ENCODE measurements around the gene WWP2. TPM values are rescaled to one million over a fixed set of nuclear protein-coding genes. Genes with fewer than 3 reads are reported as not detected.
"Not testable (repeated sequence)": the region's sequence is repeated elsewhere in the genome, so short reads cannot be mapped to it uniquely, and the experiment has no call there.

The WWP2 gene
- polyA plus RNA-seq, 6 donors from 2014 or later, result 26.3 to 59.7 (median 39.3) TPM

DNA sequence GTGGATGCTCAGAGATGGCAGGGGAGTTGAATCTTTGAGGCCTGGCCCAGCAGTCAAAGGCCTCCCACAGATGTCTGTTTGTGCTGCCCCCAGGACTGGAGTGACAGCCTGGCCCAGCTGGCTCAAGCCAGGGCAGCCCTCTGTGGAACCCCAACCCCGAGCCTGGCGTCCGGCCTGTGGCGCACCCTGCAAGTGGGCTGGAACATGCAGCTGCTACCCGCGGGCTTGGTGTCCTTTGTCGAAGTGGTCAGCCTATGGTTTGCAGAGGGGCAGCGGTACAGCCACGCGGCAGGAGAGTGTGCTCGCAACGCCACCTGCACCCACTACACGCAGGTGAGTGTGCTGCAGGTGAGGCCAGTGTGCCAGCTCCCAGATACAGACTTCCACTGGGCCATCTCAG is 192.1 kb downstream of the WWP2 start:
- not testable (repeated sequence) for H3K4me1 Mint-ChIP-seq; H3K9me3 Mint-ChIP-seq; H3K4me3 Mint-ChIP-seq; DNase-seq; H3K36me3 Mint-ChIP-seq; ATAC-seq (ENCODE audit: low read depth in 2 of 2); H3K27ac Mint-ChIP-seq; H3K27me3 Mint-ChIP-seq

DNA sequence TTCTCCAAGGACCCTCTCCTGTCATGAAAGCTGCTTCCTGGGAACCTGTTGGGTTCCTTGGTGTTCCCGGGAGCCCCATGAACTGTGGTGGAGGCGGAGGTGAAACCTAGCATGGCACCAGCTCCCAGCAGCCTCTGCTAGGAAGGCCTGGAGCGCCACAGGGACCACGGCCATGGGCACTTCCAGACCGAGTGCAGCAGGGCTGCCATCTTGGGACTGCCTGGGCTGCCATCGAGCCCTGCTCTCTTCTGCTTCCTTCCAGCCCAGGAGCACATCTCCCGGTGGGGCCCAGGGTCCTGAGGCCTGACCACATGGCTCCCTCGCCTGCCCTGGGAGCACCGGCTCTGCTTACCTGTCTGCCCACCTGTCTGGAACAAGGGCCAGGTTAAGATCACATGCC is 201.2 kb downstream of the WWP2 start:
- DNase-seq; H3K27ac Mint-ChIP-seq; H3K36me3 Mint-ChIP-seq; H3K9me3 Mint-ChIP-seq; H3K27me3 Mint-ChIP-seq; ATAC-seq (ENCODE audit: low read depth in 2 of 2); H3K4me1 Mint-ChIP-seq; H3K4me3 Mint-ChIP-seq: not testable (repeated sequence)

DNA sequence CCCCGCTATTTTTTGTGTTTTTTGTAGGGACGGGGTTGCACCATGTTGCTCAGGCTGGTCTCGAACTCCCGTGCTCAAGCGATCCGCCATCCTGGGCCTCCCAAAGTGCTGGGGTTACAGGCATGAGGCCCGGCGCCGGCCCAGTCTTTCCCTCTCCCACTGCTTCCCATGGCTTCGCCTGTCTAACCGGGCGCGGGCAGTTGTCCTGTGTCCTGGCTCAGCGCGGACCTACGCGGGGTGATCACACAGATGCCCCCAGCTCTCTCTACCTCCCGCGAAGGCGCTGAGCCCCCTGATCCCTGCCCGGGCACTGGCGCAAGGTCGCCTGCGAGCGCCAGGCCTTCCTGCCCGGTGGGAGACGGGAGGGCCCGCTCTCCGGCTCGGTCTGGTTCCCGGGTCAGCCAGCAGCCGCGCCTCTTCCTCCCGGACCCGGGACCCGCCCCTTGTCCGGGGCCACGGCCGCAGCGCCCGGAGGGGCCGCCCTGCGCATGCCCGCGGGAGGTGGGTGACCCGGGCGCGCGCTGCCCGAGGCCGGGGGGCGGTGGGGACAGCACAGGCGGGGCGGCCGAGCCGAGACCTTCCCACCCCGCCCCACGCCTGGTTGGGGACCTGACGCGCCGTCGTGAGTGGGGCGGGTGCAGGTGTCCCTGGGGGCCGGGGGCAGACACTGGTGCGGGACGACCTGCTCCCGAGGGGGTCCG is 203.0 kb downstream of the WWP2 start:
- ATAC-seq (ENCODE audit: low read depth in 2 of 2), result peak; percentile 77 to 83
- not testable (repeated sequence) for H3K36me3 Mint-ChIP-seq, DNase-seq, H3K9me3 Mint-ChIP-seq, H3K27me3 Mint-ChIP-seq, H3K27ac Mint-ChIP-seq, H3K4me1 Mint-ChIP-seq
- peak overlapping the region in 2 of 8 donors; percentile 28 to 75 for H3K4me3 Mint-ChIP-seq

DNA sequence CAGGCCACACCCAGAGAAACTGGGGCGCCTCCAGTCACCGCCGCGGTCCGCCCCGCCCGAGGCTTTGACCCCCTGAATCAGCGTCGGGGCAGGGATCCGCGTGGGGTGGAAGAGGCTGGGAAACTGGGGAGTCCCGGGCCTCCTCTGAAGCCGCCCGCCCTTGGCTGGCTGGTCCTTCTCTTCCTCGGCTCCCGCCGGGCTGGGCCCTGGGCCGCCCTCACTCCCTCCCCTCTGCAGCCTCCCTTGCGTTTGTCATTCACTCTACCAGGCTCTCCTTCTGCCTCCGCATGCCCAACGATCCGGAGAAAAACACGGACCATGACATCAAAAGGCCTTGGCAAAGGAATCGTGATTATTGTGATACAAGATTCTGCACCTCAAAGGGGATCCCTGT is 203.5 kb downstream of the WWP2 start:
- H3K36me3 Mint-ChIP-seq, result not testable (repeated sequence)
- peak overlapping the region in 1 of 8 donors; percentile 43 for H3K4me3 Mint-ChIP-seq

DNA sequence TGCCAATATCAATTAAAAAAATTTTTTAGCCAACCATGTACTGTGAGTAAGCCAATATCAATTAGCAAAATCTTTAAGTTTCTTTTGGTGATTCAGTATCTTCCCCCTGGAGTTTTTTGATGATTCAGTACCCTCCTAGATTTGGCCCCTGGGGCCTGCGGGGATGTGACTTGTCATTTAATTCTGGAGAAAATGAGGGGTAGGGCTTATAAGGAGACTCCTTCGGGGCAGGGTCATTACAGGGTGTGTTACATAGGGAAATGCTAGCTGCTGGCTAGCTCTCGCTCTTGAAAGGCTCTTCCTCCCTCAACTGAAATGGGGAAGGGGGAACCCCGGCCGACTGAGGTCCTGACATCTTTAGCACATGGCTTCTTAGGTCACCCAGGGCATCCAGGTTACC is 205.6 kb downstream of the WWP2 start:
- not testable (repeated sequence) for H3K4me3 Mint-ChIP-seq; DNase-seq; H3K9me3 Mint-ChIP-seq; H3K27me3 Mint-ChIP-seq; H3K27ac Mint-ChIP-seq; H3K36me3 Mint-ChIP-seq; H3K4me1 Mint-ChIP-seq; ATAC-seq (ENCODE audit: low read depth in 2 of 2)

More for the DNA sequence above, 203.5 kb downstream of the WWP2 start:
- DNase-seq; H3K4me1 Mint-ChIP-seq; H3K27me3 Mint-ChIP-seq; H3K9me3 Mint-ChIP-seq; ATAC-seq (ENCODE audit: low read depth in 2 of 2); H3K27ac Mint-ChIP-seq: not testable (repeated sequence)

DNA sequence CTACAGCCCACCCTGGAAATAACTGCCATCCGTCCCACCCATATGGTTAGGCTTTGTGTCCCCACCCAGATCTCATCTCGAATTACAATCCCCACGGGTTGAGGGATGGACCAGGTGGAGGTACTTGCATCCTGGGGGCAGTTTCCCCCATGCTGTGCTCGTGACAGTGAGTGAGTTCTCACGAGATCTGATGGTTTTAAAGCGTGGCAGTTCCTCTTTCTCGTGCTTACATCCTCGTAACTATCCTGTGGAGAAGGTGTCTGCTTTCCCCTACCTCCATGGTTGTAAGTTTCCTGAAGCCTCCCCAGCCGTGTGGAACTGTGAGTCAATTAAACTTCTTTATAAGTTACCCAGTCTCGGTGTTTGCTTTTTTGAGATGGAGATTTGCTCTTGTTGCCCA is 206.0 kb downstream of the WWP2 start:
- not testable (repeated sequence) for H3K36me3 Mint-ChIP-seq, H3K27ac Mint-ChIP-seq, DNase-seq, H3K9me3 Mint-ChIP-seq, H3K4me1 Mint-ChIP-seq, H3K27me3 Mint-ChIP-seq, H3K4me3 Mint-ChIP-seq
- ATAC-seq (ENCODE audit: low read depth in 2 of 2), result peak in 1 of 2 donors; percentile 33

DNA sequence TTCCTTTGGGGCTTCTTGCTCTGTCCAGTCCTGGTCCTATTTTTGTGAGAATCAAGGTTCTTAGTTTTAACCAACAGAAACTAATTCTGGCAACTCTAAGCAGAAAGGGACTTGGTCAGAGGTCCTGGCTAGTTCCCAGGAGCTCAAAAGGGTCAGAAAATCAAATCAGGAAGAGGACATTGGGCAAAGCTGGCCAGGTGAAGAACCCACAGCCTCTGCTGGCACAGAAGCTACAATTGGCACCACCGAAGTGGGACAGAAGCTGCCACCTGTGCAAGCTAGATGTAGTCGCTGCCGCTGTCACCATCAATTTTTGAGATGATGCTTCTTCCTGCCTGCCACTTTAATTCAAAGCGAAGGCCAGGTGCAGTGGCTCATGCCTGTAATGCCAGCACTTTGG is 207.5 kb downstream of the WWP2 start:
- not testable (repeated sequence) for DNase-seq; ATAC-seq (ENCODE audit: low read depth in 2 of 2); H3K27ac Mint-ChIP-seq; H3K4me3 Mint-ChIP-seq; H3K4me1 Mint-ChIP-seq; H3K9me3 Mint-ChIP-seq; H3K36me3 Mint-ChIP-seq; H3K27me3 Mint-ChIP-seq

DNA sequence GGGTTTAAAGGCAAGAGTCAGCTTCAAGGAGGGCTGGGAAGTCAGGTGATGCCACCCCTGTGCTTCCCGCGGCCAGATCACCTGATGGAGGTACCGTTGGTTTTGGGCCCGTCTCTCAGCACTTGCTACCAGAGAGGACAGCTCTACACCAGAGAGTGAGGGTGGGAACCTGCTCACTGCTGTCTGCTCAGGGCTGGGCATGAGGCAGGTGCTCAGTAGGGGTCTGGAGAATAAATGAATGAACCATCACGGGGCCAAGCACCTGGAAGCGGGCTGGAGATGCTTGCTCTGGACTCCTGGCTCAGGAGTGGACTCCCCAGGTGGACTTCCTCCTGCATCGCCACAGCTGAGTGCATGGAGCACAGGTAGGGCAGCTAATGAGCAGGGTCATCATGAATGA is 210.0 kb downstream of the WWP2 start:
- not testable (repeated sequence) for H3K27me3 Mint-ChIP-seq; H3K9me3 Mint-ChIP-seq; H3K27ac Mint-ChIP-seq; H3K36me3 Mint-ChIP-seq; DNase-seq; H3K4me3 Mint-ChIP-seq; ATAC-seq (ENCODE audit: low read depth in 2 of 2); H3K4me1 Mint-ChIP-seq

DNA sequence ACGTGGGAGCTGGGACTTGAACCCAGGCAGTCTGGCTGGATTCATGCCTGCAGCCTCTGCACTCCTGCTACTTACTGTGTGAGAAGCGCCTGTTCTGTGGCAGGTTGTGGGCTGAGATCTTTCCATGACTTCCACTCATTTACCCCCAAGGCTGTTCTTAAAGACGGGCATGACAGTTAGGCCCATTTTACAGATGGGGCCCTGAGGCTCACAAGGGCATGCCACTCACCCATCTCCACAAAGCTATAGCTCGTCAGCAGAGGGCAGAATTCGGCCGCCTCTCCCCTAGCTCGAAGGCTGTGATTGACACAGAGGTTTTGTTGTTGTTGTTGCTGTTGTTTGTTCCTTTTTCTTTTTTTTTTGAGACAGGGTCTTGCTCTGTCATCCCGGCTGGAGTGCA is 210.8 kb downstream of the WWP2 start:
- not testable (repeated sequence) for H3K4me3 Mint-ChIP-seq; H3K36me3 Mint-ChIP-seq; H3K4me1 Mint-ChIP-seq; DNase-seq; ATAC-seq (ENCODE audit: low read depth in 2 of 2); H3K27me3 Mint-ChIP-seq; H3K9me3 Mint-ChIP-seq; H3K27ac Mint-ChIP-seq

DNA sequence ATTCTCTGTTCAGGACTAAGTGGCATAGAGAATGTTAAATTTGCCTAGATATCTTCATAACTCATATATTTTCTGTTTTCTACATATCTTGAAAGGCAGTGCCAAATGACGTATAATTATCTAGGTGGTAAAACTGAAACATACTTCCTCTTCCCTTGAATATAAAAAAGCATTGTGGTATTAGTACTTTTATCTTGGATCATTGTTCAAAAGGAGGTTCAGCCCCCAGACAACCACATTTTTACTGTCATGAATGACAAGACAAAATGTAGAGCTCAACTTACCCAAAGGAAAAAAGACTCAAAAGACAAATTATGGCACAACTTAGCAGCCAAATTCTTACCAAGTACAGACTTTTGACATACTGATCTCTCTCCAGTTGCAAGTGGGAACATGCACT is 223.1 kb downstream of the WWP2 start:
- H3K9me3 Mint-ChIP-seq; H3K4me3 Mint-ChIP-seq; H3K36me3 Mint-ChIP-seq; DNase-seq; H3K4me1 Mint-ChIP-seq; ATAC-seq (ENCODE audit: low read depth in 2 of 2); H3K27me3 Mint-ChIP-seq; H3K27ac Mint-ChIP-seq: not testable (repeated sequence)

Other genes with a start within 250 kb of the WWP2 start
- 10 to 100 TPM in 2 of 6 donors, 1 to 10 TPM in 3, under 1 TPM in 1; 0.54 to 12.4 (median 9.0) TPM for gene NFAT5, start 196.4 kb upstream of the WWP2 start, polyA plus RNA-seq (ENCODE audit: low read depth in 6 of 6)
- gene NQO1, start 35.8 kb upstream of the WWP2 start, polyA plus RNA-seq (ENCODE audit: low read depth in 6 of 6), result 1 to 10 TPM; 1.3 to 5.7 (median 3.2) TPM
- 10 to 100 TPM; 11.4 to 50.7 (median 45.0) TPM for gene NOB1, start 7.4 kb upstream of the WWP2 start, polyA plus RNA-seq (ENCODE audit: low read depth in 6 of 6)
- under 1 TPM in 3 of 6 donors, not detected in 3; 0.09 to 0.69 (median 0.39) TPM for gene CLEC18A, start 189.0 kb downstream of the WWP2 start, polyA plus RNA-seq (ENCODE audit: low read depth in 6 of 6)

Measured in naive B cell (primary cell).